OCI-LY1 (cell line): ENCODE measurements around the gene CD48.

Source experiments
- H2AFZ ChIP-seq: fragments of 200-600 bp; sonication (generic), shearing (Covaris generic); 2 replicates; pipeline ENCODE4 v1.6.0; 2014; ENCODE audit warnings: antibody characterized with exemption, mild to moderate bottlenecking, low read length
- H3F3A ChIP-seq: fragments of 200-600 bp; sonication (generic), shearing (Covaris generic); 2 replicates; pipeline ENCODE4 v1.6.0; 2014; ENCODE audit warnings: mild to moderate bottlenecking, antibody characterized with exemption, low read length, moderate library complexity; ENCODE audit not compliant: insufficient read depth
- H3K27ac ChIP-seq: fragments of 200-600 bp; sonication (generic); 2 replicates; pipeline ENCODE4 v1.5.1; 2014; ENCODE audit warnings: low read length, mixed run types, mild to moderate bottlenecking, low read depth; ENCODE audit not compliant: poor library complexity, severe bottlenecking
- H3K27me3 ChIP-seq: fragments of 200-600 bp; sonication (generic); 2 replicates; pipeline ENCODE4 v1.6.0; 2014; ENCODE audit warnings: antibody characterized with exemption, mild to moderate bottlenecking, low read length, moderate library complexity; ENCODE audit not compliant: insufficient read depth
- H3K36me3 ChIP-seq: fragments of 200-600 bp; sonication (generic); 2 replicates; pipeline ENCODE4 v1.6.1; 2014; ENCODE audit warnings: mild to moderate bottlenecking, antibody characterized with exemption, low read length, moderate library complexity, mixed read lengths; ENCODE audit not compliant: insufficient read depth
- H3K4me1 ChIP-seq: fragments of 200-600 bp; sonication (generic); 2 replicates; pipeline ENCODE4 v1.5.1; 2014; ENCODE audit warnings: mild to moderate bottlenecking, low read length, moderate library complexity; ENCODE audit not compliant: insufficient read depth, severe bottlenecking
- H3K4me2 ChIP-seq: fragments of 200-600 bp; sonication (generic), shearing (Covaris generic); 2 replicates; pipeline ENCODE4 v1.6.1; 2014; ENCODE audit warnings: low read length
- H3K4me3 ChIP-seq: fragments of 200-600 bp; sonication (generic); 2 replicates; pipeline ENCODE4 v1.5.1; 2014; ENCODE audit warnings: low read length, low read depth, mild to moderate bottlenecking, mixed read lengths; ENCODE audit not compliant: poor library complexity, severe bottlenecking
- H3K79me2 ChIP-seq: fragments of 200-600 bp; shearing (Covaris generic); 2 replicates; pipeline ENCODE4 v1.6.1; 2016; ENCODE audit warnings: mixed run types, low read length, mixed read lengths; ENCODE audit not compliant: insufficient read depth
- H3K9ac ChIP-seq: fragments of 200-600 bp; sonication (generic), shearing (Covaris generic); 2 replicates; pipeline ENCODE4 v1.6.1; 2014; ENCODE audit warnings: mild to moderate bottlenecking, low read length, mixed read lengths
- H3K9me2 ChIP-seq: fragments of 200-600 bp; sonication (generic), shearing (Covaris generic); 2 replicates; pipeline ENCODE4 v1.6.1; 2014; ENCODE audit warnings: low read depth, mild to moderate bottlenecking, low read length, mixed read lengths
- H3K9me3 ChIP-seq: fragments of 200-600 bp; shearing (Covaris generic); 2 replicates; pipeline ENCODE4 v1.6.1; 2014; ENCODE audit warnings: low read length, mixed read lengths
- H4K20me1 ChIP-seq: fragments of 200-600 bp; sonication (generic), shearing (Covaris generic); 2 replicates; pipeline ENCODE4 v1.6.0; 2016; ENCODE audit warnings: mild to moderate bottlenecking, low read length; ENCODE audit not compliant: insufficient read depth
- EZH2 ChIP-seq: fragments of 200-600 bp; sonication (generic), shearing (Covaris generic); IDR thresholded peaks from 2 replicates; pipeline ENCODE4 v1.8.0; 2017; ENCODE audit warnings: borderline replicate concordance, mixed run types, mild to moderate bottlenecking, antibody characterized with exemption, low read length, moderate library complexity, mixed read lengths
- TF ChIP-seq, protein P1 (sequence below): fragments of 200-600 bp; sonication (generic), shearing (Covaris generic); IDR thresholded peaks from 2 replicates; pipeline ENCODE4 v1.5.1; 2017; ENCODE audit warnings: mild to moderate bottlenecking, antibody characterized with exemption, low read length, moderate library complexity, mixed read lengths

CD48 gene

DNA sequence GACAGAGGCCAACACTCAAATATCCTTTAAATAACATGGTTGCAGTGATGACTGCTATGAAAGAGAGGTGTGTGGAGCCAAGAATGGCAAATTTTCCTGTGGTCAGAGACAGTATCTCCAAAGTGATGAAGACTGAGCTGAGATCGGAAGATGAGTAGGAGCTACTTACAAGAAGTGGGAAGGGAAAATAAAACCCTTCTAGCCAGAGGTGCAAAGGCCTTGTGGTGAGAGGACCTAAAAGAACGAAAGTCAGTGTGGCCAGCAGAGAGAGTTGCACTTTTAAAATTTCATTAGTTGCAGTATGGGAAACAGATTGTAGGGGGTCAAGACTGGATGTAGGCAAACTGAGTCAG, 45.2 kb upstream of the CD48 start:
- no peaks in the 10 kb centered on the region for H3F3A ChIP-seq
- H4K20me1 ChIP-seq, result no peaks in the 10 kb centered on the region
- no peak overlapping the region for H3K4me3 ChIP-seq
- no peaks in the 10 kb centered on the region for H3K36me3 ChIP-seq
- no peaks in the 10 kb centered on the region for H3K4me1 ChIP-seq
- H3K79me2 ChIP-seq, result no peaks in the 10 kb centered on the region
- H3K9me3 ChIP-seq, result no peaks in the 10 kb centered on the region
- no peak overlapping the region for H3K4me2 ChIP-seq
- H3K27ac ChIP-seq, result no peak overlapping the region
- no peak overlapping the region for H2AFZ ChIP-seq
- no peaks in the 10 kb centered on the region for H3K9me2 ChIP-seq
- no peak overlapping the region for H3K9ac ChIP-seq
- TF ChIP-seq, protein P1, sequence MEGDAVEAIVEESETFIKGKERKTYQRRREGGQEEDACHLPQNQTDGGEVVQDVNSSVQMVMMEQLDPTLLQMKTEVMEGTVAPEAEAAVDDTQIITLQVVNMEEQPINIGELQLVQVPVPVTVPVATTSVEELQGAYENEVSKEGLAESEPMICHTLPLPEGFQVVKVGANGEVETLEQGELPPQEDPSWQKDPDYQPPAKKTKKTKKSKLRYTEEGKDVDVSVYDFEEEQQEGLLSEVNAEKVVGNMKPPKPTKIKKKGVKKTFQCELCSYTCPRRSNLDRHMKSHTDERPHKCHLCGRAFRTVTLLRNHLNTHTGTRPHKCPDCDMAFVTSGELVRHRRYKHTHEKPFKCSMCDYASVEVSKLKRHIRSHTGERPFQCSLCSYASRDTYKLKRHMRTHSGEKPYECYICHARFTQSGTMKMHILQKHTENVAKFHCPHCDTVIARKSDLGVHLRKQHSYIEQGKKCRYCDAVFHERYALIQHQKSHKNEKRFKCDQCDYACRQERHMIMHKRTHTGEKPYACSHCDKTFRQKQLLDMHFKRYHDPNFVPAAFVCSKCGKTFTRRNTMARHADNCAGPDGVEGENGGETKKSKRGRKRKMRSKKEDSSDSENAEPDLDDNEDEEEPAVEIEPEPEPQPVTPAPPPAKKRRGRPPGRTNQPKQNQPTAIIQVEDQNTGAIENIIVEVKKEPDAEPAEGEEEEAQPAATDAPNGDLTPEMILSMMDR, result no peak
- no peak for TF ChIP-seq EZH2
- H3K27me3 ChIP-seq, result no peaks in the 10 kb centered on the region; the same call in 1 of the 2 replicates

DNA sequence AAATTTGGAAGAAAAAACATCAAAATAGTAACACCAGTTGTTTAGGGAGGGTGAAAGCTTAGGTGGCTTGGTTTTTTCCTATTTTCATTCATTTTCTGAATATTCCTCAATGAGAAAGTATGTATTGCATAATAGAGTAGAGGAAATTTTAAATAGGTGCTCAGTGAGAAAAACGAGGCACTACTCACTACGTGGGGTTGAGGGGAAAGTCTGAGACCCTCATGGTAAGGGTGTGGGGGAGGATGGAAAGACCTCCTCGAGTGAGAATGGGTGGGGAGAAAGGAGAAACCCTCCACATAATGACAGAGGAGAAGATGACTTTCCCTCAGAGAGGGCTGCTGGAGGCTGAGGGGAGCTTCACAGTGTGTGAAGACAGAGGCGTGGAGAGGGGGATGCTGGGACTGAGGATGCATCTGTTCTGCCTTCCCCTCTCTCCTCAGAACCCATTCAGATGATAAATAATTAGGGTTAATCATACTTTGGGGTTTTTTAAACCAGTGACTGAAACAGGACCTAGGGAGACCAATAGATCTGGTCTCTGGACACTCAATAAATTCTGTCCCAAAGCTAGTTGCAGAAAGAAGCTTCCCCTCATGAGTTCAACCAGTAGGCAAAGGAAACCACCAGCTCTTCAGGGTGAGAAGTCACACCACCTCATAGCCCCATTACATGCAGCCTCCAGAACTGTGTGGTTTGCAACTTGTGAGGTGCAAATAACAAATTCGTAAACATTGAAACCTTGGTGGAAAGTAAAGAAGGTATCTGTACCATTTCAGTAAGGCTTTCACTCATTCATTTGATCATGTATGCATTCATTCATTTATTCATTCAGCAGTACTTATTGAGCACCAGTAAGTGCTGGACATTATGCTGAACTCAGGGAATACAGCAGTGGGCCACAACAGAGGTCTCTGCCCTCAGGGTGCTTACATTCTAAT, 44.6 kb upstream of the CD48 start:
- Histone ChIP-seq H3K4me1 (no peaks in the 10 kb centered on the region), H3K4me3 (no peak overlapping the region), H3F3A (no peaks in the 10 kb centered on the region), H2AFZ (no peak overlapping the region), H3K9me2 (no peaks in the 10 kb centered on the region), H3K27me3 (no peaks in the 10 kb centered on the region; the same call in 1 of the 2 replicates), H4K20me1 (no peaks in the 10 kb centered on the region), H3K27ac (no peak overlapping the region), H3K4me2 (no peak overlapping the region), H3K36me3 (no peaks in the 10 kb centered on the region), H3K79me2 (no peaks in the 10 kb centered on the region), H3K9me3 (no peaks in the 10 kb centered on the region), H3K9ac (no peak overlapping the region)
- TF ChIP-seq, protein P1, result no peak
- TF ChIP-seq EZH2, result no peak

DNA sequence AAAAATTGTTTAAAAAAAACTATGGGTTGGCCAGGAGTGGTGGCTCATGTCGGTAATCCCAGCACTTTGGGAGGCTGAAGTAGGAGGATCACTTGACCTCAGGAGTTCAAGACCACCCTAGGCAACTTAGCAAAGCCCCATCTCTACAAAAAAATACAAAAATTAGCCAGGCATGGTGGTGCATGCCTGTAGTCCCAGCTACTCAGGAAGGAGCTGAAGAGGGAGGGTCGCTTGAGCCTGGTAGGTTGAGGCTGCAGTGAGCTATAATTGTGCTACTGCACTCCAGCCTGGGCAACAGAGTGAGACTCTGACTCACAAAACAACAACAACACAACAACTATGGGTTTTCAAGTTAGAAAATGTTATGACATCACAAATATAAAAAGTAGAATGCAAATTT, 43.8 kb upstream of the CD48 start:
- no peak overlapping the region for H3K4me2 ChIP-seq
- H3K9ac ChIP-seq, result no peak overlapping the region
- H3K4me3 ChIP-seq, result no peak overlapping the region
- no peaks in the 10 kb centered on the region for H4K20me1 ChIP-seq
- H3K27ac ChIP-seq, result no peak overlapping the region
- H3K9me3 ChIP-seq, result no peaks in the 10 kb centered on the region
- H2AFZ ChIP-seq, result no peak overlapping the region
- H3K9me2 ChIP-seq, result no peaks in the 10 kb centered on the region
- H3K36me3 ChIP-seq, result no peaks in the 10 kb centered on the region
- no peaks in the 10 kb centered on the region for H3K79me2 ChIP-seq
- H3K27me3 ChIP-seq, result no peaks in the 10 kb centered on the region; the same call in 1 of the 2 replicates
- no peaks in the 10 kb centered on the region for H3F3A ChIP-seq
- no peaks in the 10 kb centered on the region for H3K4me1 ChIP-seq
- TF ChIP-seq, protein P1, result no peak
- TF ChIP-seq EZH2, result no peak
